HG03025 (cell line): ENCODE data around the gene STYXL1.
"Not testable (repeated sequence)": the region's sequence is repeated elsewhere in the genome, so short reads cannot be mapped to it uniquely, and the experiment has no call there.

Source experiments
- ATAC-seq: cut with Tn5 transposase; IDR thresholded peaks from one replicate; pipeline ENCODE4 v1.9.1; 2021; ENCODE audit warnings: mild to moderate bottlenecking, moderate library complexity; ENCODE audit not compliant: unreplicated experiment, low FRiP score

STYXL1 gene

DNA sequence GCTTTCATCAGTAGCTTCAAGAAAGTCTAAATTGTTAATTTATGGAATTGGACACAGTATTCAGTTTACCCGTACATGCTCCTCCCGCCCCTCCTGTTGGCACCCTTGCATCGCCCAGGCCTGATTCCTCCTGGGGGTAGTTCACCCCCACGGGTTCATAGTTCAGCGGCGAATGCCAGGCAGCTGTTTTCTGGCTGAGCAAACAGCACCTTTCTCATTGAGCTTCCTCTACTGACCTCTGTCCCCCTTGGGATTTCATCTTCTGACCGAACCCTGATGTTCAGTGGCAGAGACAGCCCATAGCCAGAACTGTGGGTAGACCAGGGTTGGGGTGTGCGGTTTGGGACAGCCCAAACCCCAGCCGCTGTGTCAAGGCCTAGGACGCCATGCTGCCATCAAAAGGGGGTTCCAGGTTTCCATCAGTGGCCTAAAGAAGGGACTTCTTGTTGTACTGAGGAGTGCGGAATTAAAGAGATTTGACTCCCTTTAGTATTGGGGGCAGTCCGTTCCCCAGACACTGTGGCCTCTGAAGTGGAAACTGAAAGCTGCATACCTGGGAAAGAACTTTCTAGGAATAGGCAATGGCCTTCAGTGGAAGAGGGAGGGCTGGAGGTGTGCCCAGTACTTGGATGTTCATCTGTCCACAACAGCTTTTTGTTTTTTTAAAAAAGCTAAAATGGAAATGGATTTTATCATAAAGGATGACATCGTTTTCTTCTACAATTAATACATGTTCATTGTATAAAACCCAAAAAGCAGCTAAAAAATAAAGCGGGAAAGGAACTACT, 19.1 kb upstream of the STYXL1 start:
- no peak for ATAC-seq

DNA sequence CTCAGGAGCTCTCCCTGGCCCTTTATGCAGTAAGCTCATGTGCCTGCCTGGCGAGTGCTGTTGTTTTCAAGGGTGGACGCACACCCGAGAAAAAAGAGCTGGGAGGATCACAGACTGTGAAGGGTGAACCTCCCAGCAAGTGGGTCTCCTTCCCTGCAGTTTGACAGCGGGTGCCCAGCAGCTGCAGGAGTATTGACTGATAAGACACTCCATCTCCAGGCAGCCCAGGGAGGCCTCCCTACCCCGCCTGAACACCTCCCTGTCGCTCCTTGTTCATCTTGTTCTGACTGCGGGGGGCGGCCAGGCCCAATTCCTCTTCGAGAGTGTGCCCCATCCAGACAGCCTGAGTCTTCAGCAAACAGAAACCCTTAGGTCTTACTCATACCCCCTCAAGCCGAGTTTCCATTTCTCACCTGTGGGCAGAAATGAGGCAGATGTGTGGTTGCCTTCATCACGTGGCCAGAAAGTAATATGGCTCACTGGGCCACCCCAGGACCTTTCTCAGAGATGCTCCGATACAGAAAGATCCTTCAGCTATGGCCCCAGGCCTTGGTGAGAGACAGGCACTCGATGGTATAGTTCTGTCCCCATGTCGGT, 17.3 kb upstream of the STYXL1 start:
- ATAC-seq: no peak

- no peak for ATAC-seq
Observed at GRCh38 chr7:76064208-76064970, 16.6 kb upstream of the STYXL1 start.

- no peak for ATAC-seq
Observed at GRCh38 chr7:76063525-76063924, 15.7 kb upstream of the STYXL1 start.

- ATAC-seq: no peak
Observed at GRCh38 chr7:76063114-76063513, 15.3 kb upstream of the STYXL1 start.

GRCh38 chr7:76062254-76062653, 14.5 kb upstream of the STYXL1 start:
- ATAC-seq: no peak

GRCh38 chr7:76060842-76061241, 13.0 kb upstream of the STYXL1 start:
- ATAC-seq: no peak

DNA sequence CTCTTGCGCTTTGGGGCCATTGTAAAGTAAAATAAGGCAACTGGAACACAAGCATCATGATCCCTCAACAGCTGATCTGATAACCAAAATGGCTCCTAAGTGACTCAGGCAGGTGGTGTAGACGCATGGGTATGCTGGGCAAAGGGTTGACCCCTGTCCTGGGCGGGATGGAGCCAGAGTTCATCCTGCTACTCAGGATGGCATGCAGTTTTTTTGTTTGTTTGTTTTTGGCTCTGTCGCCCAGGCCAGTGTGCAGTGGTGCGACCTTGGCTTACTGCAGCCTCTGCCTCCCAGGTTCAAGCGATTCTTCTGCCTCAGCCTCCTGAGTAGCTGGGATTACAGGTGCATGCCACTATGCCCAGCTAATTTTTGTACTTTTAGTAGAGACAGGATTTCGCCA, 10.9 kb upstream of the STYXL1 start:
- not testable (repeated sequence) for ATAC-seq

- no peak for ATAC-seq
Observed at GRCh38 chr7:76057813-76058145, 10.0 kb upstream of the STYXL1 start.

- ATAC-seq: no peak
Observed at GRCh38 chr7:76057103-76057812, 9.5 kb upstream of the STYXL1 start.

- ATAC-seq: no peak
Observed at GRCh38 chr7:76056241-76056640, 8.4 kb upstream of the STYXL1 start.

DNA sequence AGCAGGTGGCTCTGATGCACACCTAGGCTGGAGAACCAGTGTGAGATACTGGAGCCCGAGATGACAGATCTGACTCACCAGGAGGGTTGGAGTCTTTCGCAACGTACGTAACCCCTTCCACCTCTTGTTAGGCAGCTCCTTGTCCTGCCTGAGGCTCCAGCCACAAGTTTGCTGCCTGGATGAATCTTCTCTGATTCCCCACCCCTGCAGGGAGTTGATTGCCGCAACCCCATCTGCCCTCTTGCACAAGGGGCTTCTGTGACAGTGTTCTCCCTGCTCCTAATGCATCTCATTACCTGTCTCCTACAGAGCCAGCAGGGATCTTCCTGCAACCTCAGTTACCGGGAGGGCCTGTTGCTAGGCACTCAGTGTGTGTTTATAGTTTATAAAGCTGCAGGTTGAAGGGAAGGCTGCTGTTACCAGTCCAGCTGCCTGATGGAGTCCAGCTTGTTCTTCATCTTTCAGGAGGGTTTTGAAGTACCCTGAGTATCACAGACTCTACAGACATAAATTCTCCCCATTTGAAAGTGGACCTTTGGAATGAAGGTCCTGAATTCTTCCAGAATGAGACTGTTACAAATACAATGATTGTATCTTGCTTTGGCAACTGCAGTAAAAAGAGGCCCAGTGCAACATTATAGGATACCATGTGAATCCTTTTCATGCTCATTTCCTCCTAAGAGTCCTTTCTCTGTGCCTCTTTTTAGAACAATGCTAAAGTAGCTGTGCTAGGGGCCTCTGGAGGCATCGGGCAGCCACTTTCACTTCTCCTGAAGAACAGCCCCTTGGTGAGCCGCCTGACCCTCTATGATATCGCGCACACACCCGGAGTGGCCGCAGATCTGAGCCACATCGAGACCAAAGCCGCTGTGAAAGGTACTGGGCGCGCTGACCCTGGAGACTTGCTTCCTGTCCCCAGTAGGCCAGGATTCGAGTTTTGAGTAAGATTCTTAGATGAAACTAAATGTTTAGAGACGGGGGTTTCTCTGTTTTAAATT, 6.6 kb upstream of the STYXL1 start:
- no peak for ATAC-seq

DNA sequence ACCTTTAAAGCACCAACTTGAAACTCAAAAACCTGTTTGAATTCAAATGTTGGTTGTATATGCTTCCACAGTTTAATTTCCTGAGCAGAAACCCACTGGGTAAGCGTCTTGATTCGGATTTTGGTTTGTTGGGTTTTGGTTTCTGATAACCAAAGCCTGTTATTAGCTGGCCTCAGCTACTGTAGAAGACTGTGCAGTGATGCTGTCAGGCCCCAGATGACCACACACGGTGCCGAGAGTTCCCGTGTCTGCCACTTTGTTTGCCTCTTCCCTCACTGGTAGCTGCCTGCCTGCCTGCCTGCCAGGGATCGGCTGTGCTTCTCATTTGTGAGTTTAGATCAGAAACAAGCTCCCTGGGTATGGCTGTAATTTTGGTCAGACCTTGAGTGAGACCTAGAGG, 5.7 kb upstream of the STYXL1 start:
- ATAC-seq: no peak

- ATAC-seq: not testable (repeated sequence)
Observed at GRCh38 chr7:76052681-76053080, 4.9 kb upstream of the STYXL1 start.

DNA sequence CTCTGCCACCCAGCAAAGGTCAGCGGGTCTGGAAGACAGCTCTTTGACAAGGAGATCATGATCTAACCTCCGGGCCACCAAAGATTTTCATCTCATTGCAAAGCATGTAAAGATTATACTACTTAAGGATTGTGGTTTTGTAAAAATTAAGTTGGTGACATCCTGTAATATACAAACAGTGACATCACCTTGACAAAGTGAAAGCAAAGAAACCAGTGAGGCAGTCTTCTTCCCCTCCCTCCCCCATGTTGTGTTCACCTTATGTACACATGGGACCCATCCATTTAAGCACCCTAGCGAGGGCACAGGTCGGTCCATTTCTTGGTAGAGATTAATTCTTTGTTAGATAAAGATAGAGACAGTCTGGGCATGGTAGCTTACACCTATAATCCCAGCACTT, 4.0 kb upstream of the STYXL1 start:
- no peak for ATAC-seq

DNA sequence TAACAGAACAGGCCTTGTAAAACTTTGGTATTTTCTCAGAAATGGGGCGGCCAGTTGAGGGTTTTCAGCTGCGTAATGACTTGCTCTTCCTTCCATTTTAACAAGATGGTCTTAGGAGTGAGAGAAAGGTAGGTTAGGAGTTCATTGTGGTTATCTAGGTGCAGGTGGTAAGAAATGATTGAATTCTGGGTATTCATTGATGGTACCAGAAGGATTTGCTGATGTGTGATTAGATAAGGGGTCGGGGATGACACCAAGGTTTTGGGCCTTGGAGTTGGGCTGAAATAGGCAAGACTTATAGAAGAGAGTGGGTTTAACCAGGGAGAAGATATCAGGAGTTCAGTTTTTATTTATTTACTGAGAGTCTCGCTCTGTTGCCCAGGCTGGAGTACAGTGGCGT, 2.7 kb upstream of the STYXL1 start:
- no peak for ATAC-seq

- no peak for ATAC-seq
Observed at GRCh38 chr7:76049295-76049694, 1.5 kb upstream of the STYXL1 start.

GRCh38 chr7:76048668-76048988, 828 bp upstream of the STYXL1 start:
- ATAC-seq: no peak

GRCh38 chr7:76047305-76047810, 442 bp downstream of the STYXL1 start:
- ATAC-seq: no peak

- no peak for ATAC-seq
Observed at GRCh38 chr7:76044375-76044865, 3.4 kb downstream of the STYXL1 start.
